ENCODE results near the gene WFDC2. TPM values are rescaled to one million over a fixed set of nuclear protein-coding genes. Genes with fewer than 3 reads are reported as not detected.

WFDC2 gene
- total and polyA plus RNA-seq, 2 experiments from 2014 or later: 28.0 to 155 TPM

DNA sequence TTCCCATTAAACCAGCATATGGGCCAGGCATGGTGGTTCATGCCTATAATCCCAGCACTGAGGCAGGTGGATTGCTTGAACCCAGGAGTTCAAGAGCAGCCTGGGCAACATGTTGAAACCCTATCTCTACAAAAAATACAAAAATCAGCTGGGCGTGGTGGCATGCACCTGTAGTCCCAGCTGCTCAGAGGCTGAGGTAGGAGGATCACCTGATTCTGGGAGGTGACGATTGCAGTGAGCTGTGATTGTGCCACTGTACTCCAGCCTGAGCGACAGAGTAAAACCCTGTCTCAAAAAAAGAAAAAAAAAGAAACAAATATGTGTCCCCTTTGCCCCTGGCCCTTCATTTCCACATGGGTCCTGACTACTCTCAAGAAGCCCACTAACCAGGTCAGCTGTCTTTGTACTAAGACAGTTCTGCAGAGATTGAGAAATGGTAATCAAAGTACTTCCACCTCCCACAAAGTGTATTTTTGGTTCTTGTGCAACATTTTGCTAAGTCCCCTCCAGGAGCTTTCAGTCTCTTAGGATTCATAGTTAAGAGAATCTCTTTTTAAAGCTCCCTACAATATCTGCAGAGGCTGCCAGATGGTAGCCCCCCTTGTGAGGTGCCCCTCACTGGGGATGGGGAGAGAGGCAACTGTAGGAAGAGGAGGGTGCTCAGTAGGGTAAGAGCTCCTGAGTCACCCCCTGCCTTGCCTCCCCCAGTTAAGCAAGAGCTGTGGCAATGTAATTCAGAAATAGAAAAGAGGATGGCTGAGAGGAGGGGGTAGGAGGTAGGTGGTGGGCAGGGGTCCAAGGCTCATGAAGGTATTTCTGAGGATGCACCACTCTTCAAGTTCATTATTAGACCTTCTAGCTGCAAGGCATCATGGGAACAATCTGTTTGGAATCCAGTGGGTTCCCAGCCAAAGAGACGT lies 16.5 kb upstream of the WFDC2 start:
- peaks cover 3% of the 10 kb centered on the region for H3K27me3 Mint-ChIP-seq (ENCODE audit: insufficient read depth, low read depth, poor library complexity)
- Histone ChIP-seq H3K27me3 (ENCODE audit: insufficient read depth) (no peaks in the 10 kb centered on the region), H4K20me1 (replicated peaks; ENCODE audit: insufficient read depth) (no peaks in the 10 kb centered on the region), H3K9me2 (ENCODE audit: insufficient read depth) (no peaks in the 10 kb centered on the region), H2AFZ (no peak overlapping the region), H3K36me3 (ENCODE audit: insufficient read depth) (no peaks in the 10 kb centered on the region), H3K4me3 (no peak overlapping the region), H3K4me1 (ENCODE audit: insufficient read depth) (peaks cover 8% of the 10 kb centered on the region), H3K79me2 (replicated peaks; ENCODE audit: insufficient read depth) (no peaks in the 10 kb centered on the region), H3F3A (replicated peaks; ENCODE audit: low read depth) (0 out of 2 replicates have a peak, but pooled peaks cover 3% of the 10 kb centered on the region), H3K27ac (ENCODE audit: low read depth) (no peak overlapping the region), H3K4me2 (no peak overlapping the region)
- no peak overlapping the region for H3K27ac Mint-ChIP-seq
- DNase-seq (ENCODE audit: low spot score) (no peak), ATAC-seq (no peak)
- no peaks in the 10 kb centered on the region for H3K9me3 Mint-ChIP-seq
- no peaks in the 10 kb centered on the region for H3K36me3 Mint-ChIP-seq (ENCODE audit: low read depth)
- peaks cover 8% of the 10 kb centered on the region for H3K4me1 Mint-ChIP-seq
- H3K4me3 Mint-ChIP-seq: no peak overlapping the region
- TF ChIP-seq EZH2phosphoT487 (IDR thresholded peaks at IDR 0.05; ENCODE audit: unreplicated experiment) (no peak), POLR2AphosphoS5 (IDR thresholded peaks at IDR 0.05; ENCODE audit: low read depth) (no peak), JUNB (IDR thresholded peaks at IDR 0.05; ENCODE audit: unreplicated experiment) (no peak), STAT1 (IDR thresholded peaks at IDR 0.05; ENCODE audit: unreplicated experiment) (no peak), CREB1 (CRISPR knock-in tag; IDR thresholded peaks at IDR 0.05; ENCODE audit: low read depth) (no peak), NANOG (IDR thresholded peaks at IDR 0.05; ENCODE audit: borderline replicate concordance) (no peak), ZNF331 (CRISPR knock-in tag; IDR thresholded peaks at IDR 0.05; ENCODE audit: low read depth) (no peak), ZNF114 (CRISPR knock-in tag; IDR thresholded peaks at IDR 0.05) (no peak), EZH2 (IDR thresholded peaks at IDR 0.05; ENCODE audit: low read depth, unreplicated experiment) (no peak)
- TF ChIP-seq, protein P1, sequence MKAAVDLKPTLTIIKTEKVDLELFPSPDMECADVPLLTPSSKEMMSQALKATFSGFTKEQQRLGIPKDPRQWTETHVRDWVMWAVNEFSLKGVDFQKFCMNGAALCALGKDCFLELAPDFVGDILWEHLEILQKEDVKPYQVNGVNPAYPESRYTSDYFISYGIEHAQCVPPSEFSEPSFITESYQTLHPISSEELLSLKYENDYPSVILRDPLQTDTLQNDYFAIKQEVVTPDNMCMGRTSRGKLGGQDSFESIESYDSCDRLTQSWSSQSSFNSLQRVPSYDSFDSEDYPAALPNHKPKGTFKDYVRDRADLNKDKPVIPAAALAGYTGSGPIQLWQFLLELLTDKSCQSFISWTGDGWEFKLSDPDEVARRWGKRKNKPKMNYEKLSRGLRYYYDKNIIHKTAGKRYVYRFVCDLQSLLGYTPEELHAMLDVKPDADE (IDR thresholded peaks at IDR 0.05): no peak
- TF ChIP-seq, protein P2, sequence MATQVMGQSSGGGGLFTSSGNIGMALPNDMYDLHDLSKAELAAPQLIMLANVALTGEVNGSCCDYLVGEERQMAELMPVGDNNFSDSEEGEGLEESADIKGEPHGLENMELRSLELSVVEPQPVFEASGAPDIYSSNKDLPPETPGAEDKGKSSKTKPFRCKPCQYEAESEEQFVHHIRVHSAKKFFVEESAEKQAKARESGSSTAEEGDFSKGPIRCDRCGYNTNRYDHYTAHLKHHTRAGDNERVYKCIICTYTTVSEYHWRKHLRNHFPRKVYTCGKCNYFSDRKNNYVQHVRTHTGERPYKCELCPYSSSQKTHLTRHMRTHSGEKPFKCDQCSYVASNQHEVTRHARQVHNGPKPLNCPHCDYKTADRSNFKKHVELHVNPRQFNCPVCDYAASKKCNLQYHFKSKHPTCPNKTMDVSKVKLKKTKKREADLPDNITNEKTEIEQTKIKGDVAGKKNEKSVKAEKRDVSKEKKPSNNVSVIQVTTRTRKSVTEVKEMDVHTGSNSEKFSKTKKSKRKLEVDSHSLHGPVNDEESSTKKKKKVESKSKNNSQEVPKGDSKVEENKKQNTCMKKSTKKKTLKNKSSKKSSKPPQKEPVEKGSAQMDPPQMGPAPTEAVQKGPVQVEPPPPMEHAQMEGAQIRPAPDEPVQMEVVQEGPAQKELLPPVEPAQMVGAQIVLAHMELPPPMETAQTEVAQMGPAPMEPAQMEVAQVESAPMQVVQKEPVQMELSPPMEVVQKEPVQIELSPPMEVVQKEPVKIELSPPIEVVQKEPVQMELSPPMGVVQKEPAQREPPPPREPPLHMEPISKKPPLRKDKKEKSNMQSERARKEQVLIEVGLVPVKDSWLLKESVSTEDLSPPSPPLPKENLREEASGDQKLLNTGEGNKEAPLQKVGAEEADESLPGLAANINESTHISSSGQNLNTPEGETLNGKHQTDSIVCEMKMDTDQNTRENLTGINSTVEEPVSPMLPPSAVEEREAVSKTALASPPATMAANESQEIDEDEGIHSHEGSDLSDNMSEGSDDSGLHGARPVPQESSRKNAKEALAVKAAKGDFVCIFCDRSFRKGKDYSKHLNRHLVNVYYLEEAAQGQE (IDR thresholded peaks at IDR 0.05; ENCODE audit: unreplicated experiment): no peak
- TF ChIP-seq, protein P3, sequence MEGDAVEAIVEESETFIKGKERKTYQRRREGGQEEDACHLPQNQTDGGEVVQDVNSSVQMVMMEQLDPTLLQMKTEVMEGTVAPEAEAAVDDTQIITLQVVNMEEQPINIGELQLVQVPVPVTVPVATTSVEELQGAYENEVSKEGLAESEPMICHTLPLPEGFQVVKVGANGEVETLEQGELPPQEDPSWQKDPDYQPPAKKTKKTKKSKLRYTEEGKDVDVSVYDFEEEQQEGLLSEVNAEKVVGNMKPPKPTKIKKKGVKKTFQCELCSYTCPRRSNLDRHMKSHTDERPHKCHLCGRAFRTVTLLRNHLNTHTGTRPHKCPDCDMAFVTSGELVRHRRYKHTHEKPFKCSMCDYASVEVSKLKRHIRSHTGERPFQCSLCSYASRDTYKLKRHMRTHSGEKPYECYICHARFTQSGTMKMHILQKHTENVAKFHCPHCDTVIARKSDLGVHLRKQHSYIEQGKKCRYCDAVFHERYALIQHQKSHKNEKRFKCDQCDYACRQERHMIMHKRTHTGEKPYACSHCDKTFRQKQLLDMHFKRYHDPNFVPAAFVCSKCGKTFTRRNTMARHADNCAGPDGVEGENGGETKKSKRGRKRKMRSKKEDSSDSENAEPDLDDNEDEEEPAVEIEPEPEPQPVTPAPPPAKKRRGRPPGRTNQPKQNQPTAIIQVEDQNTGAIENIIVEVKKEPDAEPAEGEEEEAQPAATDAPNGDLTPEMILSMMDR (conservative IDR thresholded peaks at IDR 0.05; ENCODE audit: low read depth in 2 of 2): no peak
- TF ChIP-seq, protein P4, sequence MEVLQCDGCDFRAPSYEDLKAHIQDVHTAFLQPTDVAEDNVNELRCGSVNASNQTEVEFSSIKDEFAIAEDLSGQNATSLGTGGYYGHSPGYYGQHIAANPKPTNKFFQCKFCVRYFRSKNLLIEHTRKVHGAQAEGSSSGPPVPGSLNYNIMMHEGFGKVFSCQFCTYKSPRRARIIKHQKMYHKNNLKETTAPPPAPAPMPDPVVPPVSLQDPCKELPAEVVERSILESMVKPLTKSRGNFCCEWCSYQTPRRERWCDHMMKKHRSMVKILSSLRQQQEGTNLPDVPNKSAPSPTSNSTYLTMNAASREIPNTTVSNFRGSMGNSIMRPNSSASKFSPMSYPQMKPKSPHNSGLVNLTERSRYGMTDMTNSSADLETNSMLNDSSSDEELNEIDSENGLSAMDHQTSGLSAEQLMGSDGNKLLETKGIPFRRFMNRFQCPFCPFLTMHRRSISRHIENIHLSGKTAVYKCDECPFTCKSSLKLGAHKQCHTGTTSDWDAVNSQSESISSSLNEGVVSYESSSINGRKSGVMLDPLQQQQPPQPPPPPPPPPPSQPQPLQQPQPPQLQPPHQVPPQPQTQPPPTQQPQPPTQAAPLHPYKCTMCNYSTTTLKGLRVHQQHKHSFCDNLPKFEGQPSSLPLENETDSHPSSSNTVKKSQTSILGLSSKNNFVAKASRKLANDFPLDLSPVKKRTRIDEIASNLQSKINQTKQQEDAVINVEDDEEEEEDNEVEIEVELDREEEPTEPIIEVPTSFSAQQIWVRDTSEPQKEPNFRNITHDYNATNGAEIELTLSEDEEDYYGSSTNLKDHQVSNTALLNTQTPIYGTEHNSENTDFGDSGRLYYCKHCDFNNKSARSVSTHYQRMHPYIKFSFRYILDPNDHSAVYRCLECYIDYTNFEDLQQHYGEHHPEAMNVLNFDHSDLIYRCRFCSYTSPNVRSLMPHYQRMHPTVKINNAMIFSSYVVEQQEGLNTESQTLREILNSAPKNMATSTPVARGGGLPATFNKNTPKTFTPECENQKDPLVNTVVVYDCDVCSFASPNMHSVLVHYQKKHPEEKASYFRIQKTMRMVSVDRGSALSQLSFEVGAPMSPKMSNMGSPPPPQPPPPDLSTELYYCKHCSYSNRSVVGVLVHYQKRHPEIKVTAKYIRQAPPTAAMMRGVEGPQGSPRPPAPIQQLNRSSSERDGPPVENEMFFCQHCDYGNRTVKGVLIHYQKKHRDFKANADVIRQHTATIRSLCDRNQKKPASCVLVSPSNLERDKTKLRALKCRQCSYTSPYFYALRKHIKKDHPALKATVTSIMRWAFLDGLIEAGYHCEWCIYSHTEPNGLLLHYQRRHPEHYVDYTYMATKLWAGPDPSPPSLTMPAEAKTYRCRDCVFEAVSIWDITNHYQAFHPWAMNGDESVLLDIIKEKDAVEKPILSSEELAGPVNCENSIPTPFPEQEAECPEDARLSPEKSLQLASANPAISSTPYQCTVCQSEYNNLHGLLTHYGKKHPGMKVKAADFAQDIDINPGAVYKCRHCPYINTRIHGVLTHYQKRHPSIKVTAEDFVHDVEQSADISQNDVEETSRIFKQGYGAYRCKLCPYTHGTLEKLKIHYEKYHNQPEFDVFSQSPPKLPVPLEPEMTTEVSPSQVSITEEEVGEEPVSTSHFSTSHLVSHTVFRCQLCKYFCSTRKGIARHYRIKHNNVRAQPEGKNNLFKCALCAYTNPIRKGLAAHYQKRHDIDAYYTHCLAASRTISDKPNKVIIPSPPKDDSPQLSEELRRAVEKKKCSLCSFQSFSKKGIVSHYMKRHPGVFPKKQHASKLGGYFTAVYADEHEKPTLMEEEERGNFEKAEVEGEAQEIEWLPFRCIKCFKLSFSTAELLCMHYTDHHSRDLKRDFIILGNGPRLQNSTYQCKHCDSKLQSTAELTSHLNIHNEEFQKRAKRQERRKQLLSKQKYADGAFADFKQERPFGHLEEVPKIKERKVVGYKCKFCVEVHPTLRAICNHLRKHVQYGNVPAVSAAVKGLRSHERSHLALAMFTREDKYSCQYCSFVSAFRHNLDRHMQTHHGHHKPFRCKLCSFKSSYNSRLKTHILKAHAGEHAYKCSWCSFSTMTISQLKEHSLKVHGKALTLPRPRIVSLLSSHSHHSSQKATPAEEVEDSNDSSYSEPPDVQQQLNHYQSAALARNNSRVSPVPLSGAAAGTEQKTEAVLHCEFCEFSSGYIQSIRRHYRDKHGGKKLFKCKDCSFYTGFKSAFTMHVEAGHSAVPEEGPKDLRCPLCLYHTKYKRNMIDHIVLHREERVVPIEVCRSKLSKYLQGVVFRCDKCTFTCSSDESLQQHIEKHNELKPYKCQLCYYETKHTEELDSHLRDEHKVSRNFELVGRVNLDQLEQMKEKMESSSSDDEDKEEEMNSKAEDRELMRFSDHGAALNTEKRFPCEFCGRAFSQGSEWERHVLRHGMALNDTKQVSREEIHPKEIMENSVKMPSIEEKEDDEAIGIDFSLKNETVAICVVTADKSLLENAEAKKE (CRISPR knock-in tag; IDR thresholded peaks at IDR 0.05): no peak

Measured in GM23338 (cell line).